ENCODE results near the gene P2RX6.

Gene P2RX6

GRCh38 chr22:20994128-20994901, 20.6 kb upstream of the P2RX6 start:
- Histone ChIP-seq H3K27me3 (ENCODE audit: insufficient read depth, low read depth) (no peaks in the 10 kb centered on the region), H3K27ac (no peak overlapping the region), H3K4me3 (IDR thresholded peaks at IDR 0.05; ENCODE audit: insufficient read depth, low read depth, low read length) (no peak overlapping the region), H3K79me2 (ENCODE audit: insufficient read depth, low read depth) (no peaks in the 10 kb centered on the region), H2AFZ (ENCODE audit: low read depth) (no peak overlapping the region), H3K9ac (no peak overlapping the region), H4K20me1 (ENCODE audit: insufficient read depth) (no peaks in the 10 kb centered on the region), H3K36me3 (ENCODE audit: insufficient read depth) (no peaks in the 10 kb centered on the region), H3K4me1 (ENCODE audit: low read depth, poor library complexity, severe bottlenecking) (no peaks in the 10 kb centered on the region), H3K4me2 (no peak overlapping the region)
- no peak for TF ChIP-seq CTCF (conservative IDR thresholded peaks at IDR 0.05; ENCODE audit: low read depth, low read length)

- no peaks in the 10 kb centered on the region for H3K36me3 ChIP-seq (ENCODE audit: insufficient read depth)
- H3K4me3 ChIP-seq (IDR thresholded peaks at IDR 0.05; ENCODE audit: insufficient read depth, low read depth, low read length), result no peak overlapping the region
Measured at GRCh38 chr22:20994902-20995241, 20.1 kb upstream of the P2RX6 start.

DNA sequence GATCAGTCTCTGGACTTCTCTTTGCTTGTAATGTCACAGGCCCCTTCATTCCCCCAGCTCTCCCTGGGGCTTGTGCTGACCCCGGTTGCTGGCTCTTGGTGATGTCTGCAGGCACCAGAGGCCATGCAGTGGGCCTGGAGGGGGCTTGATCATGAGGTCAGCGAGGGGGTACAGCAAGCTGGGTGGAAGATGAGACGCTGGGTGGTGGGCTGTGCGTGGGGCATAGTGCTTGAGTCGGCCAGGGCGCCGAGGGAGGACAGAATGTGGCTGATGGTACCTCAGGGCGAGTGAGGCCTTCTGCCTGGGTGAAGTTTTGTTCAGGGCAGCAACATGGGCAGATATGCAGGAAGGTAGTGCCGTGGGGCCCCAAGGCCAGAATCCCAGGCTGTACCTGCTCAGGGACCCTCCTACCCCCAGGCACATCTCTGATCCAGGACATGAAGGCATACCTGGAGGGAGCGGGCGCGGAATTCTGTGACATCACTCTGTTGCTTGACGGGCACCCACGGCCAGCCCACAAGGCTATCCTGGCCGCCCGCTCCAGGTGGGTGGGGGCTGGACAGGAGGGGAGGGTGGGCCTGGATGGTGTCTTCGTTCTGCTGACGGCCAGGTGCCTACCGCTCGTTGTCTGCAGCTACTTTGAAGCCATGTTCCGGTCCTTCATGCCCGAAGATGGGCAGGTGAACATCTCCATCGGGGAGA, 19.5 kb upstream of the P2RX6 start:
- peaks cover 11% of the 10 kb centered on the region; the same call in 1 of the 2 replicates for H3K79me2 ChIP-seq (ENCODE audit: insufficient read depth, low read depth)
- H3K9ac ChIP-seq, result no peak overlapping the region
- no peak for TF ChIP-seq CTCF (conservative IDR thresholded peaks at IDR 0.05; ENCODE audit: low read depth, low read length)
- H2AFZ ChIP-seq (ENCODE audit: low read depth), result no peak overlapping the region
- peaks cover 6% of the 10 kb centered on the region for H3K4me1 ChIP-seq (ENCODE audit: low read depth, poor library complexity, severe bottlenecking)
- H4K20me1 ChIP-seq (ENCODE audit: insufficient read depth), result no peaks in the 10 kb centered on the region
- no peak overlapping the region for H3K4me2 ChIP-seq
- H3K27me3 ChIP-seq (ENCODE audit: insufficient read depth, low read depth), result no peaks in the 10 kb centered on the region
- H3K27ac ChIP-seq, result no peak overlapping the region
- H3K4me3 ChIP-seq (IDR thresholded peaks at IDR 0.05; ENCODE audit: insufficient read depth, low read depth, low read length), result no peak overlapping the region
- no peaks in the 10 kb centered on the region for H3K36me3 ChIP-seq (ENCODE audit: insufficient read depth)

More at GRCh38 chr22:20994902-20995241, 20.1 kb upstream of the P2RX6 start:
- no peak overlapping the region for H3K27ac ChIP-seq
- peaks cover under 1% of the 10 kb centered on the region for H3K4me1 ChIP-seq (ENCODE audit: low read depth, poor library complexity, severe bottlenecking)
- H3K79me2 ChIP-seq (ENCODE audit: insufficient read depth, low read depth), result peaks cover 5% of the 10 kb centered on the region; the same call in 1 of the 2 replicates
- TF ChIP-seq CTCF (conservative IDR thresholded peaks at IDR 0.05; ENCODE audit: low read depth, low read length), result no peak
- H2AFZ ChIP-seq (ENCODE audit: low read depth), result no peak overlapping the region
- no peaks in the 10 kb centered on the region for H4K20me1 ChIP-seq (ENCODE audit: insufficient read depth)
- no peak overlapping the region for H3K9ac ChIP-seq
- H3K27me3 ChIP-seq (ENCODE audit: insufficient read depth, low read depth), result no peaks in the 10 kb centered on the region
- H3K4me2 ChIP-seq, result no peak overlapping the region

GRCh38 chr22:20996031-20996410, 18.9 kb upstream of the P2RX6 start:
- Histone ChIP-seq H3K36me3 (ENCODE audit: insufficient read depth) (no peaks in the 10 kb centered on the region), H3K4me3 (IDR thresholded peaks at IDR 0.05; ENCODE audit: insufficient read depth, low read depth, low read length) (no peak overlapping the region), H3K9ac (no peak overlapping the region), H4K20me1 (ENCODE audit: insufficient read depth) (no peaks in the 10 kb centered on the region), H2AFZ (ENCODE audit: low read depth) (no peak overlapping the region), H3K4me1 (ENCODE audit: low read depth, poor library complexity, severe bottlenecking) (peaks cover 8% of the 10 kb centered on the region), H3K27me3 (ENCODE audit: insufficient read depth, low read depth) (no peaks in the 10 kb centered on the region), H3K27ac (no peak overlapping the region), H3K79me2 (ENCODE audit: insufficient read depth, low read depth) (peaks cover 16% of the 10 kb centered on the region; the same call in 1 of the 2 replicates), H3K4me2 (no peak overlapping the region)
- no peak for TF ChIP-seq CTCF (conservative IDR thresholded peaks at IDR 0.05; ENCODE audit: low read depth, low read length)
